Mucosa of descending colon (tissue), 3 donors: Measurements from ENCODE around the gene CACNA1D. TPM values are rescaled to one million over a fixed set of nuclear protein-coding genes. Genes with fewer than 3 reads are reported as not detected.
A peak's percentile ranks its signal among the peaks of the same experiment; 100 is the strongest.
"Not testable (repeated sequence)": the region's sequence is repeated elsewhere in the genome, so short reads cannot be mapped to it uniquely, and the experiment has no call there.

Experiments used
- ATAC-seq: fragments of 200-7000 bp; cut with Tn5 transposase; one replicate; pipeline ENCODE4 v1.9.1; 2020; ENCODE audit warnings: mild to moderate bottlenecking, moderate library complexity
- DNase-seq, 3 donors: peaks; one replicate each; pipeline ENCODE4 v3.0.0-alpha.2; 2020
- H3K36me3 ChIP-seq: fragments of 200-600 bp; one replicate; pipeline ENCODE4 v1.8.0; 2021; ENCODE audit warnings: low read depth, mild to moderate bottlenecking
- H3K4me1 ChIP-seq: fragments of 200-600 bp; one replicate; pipeline ENCODE4 v1.8.0; 2021; ENCODE audit warnings: low read depth, mild to moderate bottlenecking
- H3K4me3 ChIP-seq: fragments of 200-600 bp; one replicate; pipeline ENCODE4 v1.8.0; 2021; ENCODE audit warnings: mild to moderate bottlenecking
- H3K9me3 ChIP-seq: fragments of 200-600 bp; one replicate; pipeline ENCODE4 v1.8.0; 2021; ENCODE audit warnings: mild to moderate bottlenecking
- intact Hi-C, 2 donors: fragments of 100-400 bp; cut with DNase I in 1 of 2; cut with micrococcal nuclease in 1 of 2; formaldehyde crosslinking; loops; one replicate each; pipeline versions ENCODE4 v1.11.0 to v1.11.1; 2022; cut with DNase I, micrococcal nuclease
- total RNA-seq, 3 donors: library from RNA; stranded (reverse); fragmentation: NEBNext Ultra II Directional in 2 of 3; extraction: Animal tissue kit (Norgen Biotek cat#: 25700) in 2 of 3; gene quantifications; one replicate each; pipeline versions ENCODE4 v1.2.1 to v1.2.4, GENCODE V29; 2021 to 2023
- TF ChIP-seq, protein P1 (sequence below): fragments of 200-600 bp; IDR thresholded peaks from one replicate; pipeline ENCODE4 v1.8.0; 2022; ENCODE audit warnings: antibody characterized with exemption, mild to moderate bottlenecking
- donor health status: DM: no; HTN: no; CAD: no; lungs with moderate emphysema.
- donor health status: DM: no; HTN: no; CAD: no.
- donor health status: DM: no; HTN: yes; CAD: no.

Gene CACNA1D
- total RNA-seq, 3 donors from 2014 or later, result 13.8 to 38.1 (median 22.2) TPM

GRCh38 chr3:53570081-53570480 is 75.7 kb downstream of the CACNA1D start:
- ATAC-seq (no peak), DNase-seq (no peak)
- Histone ChIP-seq H3K36me3 (no peaks in the 10 kb centered on the region), H3K4me3 (no peak overlapping the region), H3K4me1 (no peaks in the 10 kb centered on the region), H3K9me3 (no peaks in the 10 kb centered on the region)
- TF ChIP-seq, protein P1, sequence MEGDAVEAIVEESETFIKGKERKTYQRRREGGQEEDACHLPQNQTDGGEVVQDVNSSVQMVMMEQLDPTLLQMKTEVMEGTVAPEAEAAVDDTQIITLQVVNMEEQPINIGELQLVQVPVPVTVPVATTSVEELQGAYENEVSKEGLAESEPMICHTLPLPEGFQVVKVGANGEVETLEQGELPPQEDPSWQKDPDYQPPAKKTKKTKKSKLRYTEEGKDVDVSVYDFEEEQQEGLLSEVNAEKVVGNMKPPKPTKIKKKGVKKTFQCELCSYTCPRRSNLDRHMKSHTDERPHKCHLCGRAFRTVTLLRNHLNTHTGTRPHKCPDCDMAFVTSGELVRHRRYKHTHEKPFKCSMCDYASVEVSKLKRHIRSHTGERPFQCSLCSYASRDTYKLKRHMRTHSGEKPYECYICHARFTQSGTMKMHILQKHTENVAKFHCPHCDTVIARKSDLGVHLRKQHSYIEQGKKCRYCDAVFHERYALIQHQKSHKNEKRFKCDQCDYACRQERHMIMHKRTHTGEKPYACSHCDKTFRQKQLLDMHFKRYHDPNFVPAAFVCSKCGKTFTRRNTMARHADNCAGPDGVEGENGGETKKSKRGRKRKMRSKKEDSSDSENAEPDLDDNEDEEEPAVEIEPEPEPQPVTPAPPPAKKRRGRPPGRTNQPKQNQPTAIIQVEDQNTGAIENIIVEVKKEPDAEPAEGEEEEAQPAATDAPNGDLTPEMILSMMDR, result no peak
- intact Hi-C loops, result no loop called here

- Histone ChIP-seq H3K36me3 (no peaks in the 10 kb centered on the region), H3K9me3 (no peaks in the 10 kb centered on the region), H3K4me3 (no peak overlapping the region), H3K4me1 (no peaks in the 10 kb centered on the region)
- ATAC-seq (peak; percentile 76), DNase-seq (no peak)
- TF ChIP-seq, protein P1, result no peak
- intact Hi-C loops, result no loop called here
Measured at GRCh38 chr3:53570709-53571108, 76.3 kb downstream of the CACNA1D start.

- no peak overlapping the region for H3K4me3 ChIP-seq
- H3K4me1 ChIP-seq, result no peaks in the 10 kb centered on the region
- no peaks in the 10 kb centered on the region for H3K9me3 ChIP-seq
- no peak for DNase-seq
- ATAC-seq, result no peak
- H3K36me3 ChIP-seq, result no peaks in the 10 kb centered on the region
- intact Hi-C loops, result no loop called here
- TF ChIP-seq, protein P1, result no peak
Measured at GRCh38 chr3:53571264-53571663, 76.9 kb downstream of the CACNA1D start.

DNA sequence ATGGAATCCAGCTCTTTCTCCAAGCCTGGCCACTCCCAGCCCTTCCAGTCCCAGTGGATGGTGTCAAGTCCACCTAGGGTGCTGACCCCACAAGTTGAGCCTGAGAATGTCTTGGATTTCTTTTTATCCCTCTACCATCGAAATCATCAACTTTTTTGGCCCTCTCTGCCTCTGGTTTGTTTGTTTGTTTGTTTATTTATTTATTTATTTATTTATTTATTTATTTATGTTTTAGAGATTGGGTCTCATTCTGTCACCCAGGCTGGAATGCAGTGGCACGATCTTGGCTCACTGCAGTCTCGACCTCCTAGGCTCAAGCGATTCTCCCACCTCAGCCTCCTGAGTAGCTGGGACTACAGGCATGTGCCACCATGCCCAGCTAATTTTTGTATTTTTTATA is 77.8 kb downstream of the CACNA1D start:
- ATAC-seq, H3K36me3 ChIP-seq, H3K4me1 ChIP-seq, H3K9me3 ChIP-seq, intact Hi-C loops, H3K4me3 ChIP-seq, DNase-seq: not testable (repeated sequence)

DNA sequence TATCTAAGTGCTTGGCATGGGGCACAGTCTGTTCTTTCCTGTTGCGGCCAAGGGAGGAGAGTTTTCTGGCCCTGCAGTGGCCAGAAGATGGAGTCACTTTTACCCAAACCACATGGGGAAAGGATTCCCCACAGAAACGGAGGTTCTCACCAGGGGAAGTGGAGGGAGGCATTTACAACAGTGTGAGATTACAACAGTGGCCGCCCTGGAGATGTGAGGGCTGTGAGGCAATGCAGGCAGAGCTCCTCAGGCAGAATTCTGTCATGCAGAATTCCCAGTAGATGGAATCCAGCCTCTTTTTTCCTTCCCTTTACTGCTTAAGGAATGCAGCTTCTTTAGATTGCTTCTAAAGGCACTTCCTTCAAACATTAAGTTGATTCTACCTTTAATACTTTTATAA is 83.1 kb downstream of the CACNA1D start:
- no peaks in the 10 kb centered on the region for H3K9me3 ChIP-seq
- no peak overlapping the region for H3K4me3 ChIP-seq
- H3K4me1 ChIP-seq, result no peaks in the 10 kb centered on the region
- TF ChIP-seq, protein P1, result no peak
- DNase-seq (no peak), ATAC-seq (no peak)
- H3K36me3 ChIP-seq, result no peaks in the 10 kb centered on the region
- intact Hi-C loops, result no loop called here

GRCh38 chr3:53579636-53580035 is 85.2 kb downstream of the CACNA1D start:
- Histone ChIP-seq H3K4me1 (no peaks in the 10 kb centered on the region), H3K9me3 (no peaks in the 10 kb centered on the region), H3K36me3 (no peaks in the 10 kb centered on the region), H3K4me3 (no peak overlapping the region)
- no peak for ATAC-seq
- no peak for DNase-seq
- intact Hi-C loops, result no loop called here
- TF ChIP-seq, protein P1, result no peak
